A673 (cell line): ENCODE data around the gene CDH4.

ENCODE experiments used
- CTCF ChIP-seq: fragments of 300-800, 200-600 bp; sonication (generic); conservative IDR thresholded peaks from 2 replicates; pipeline ENCODE4 v1.5.1; 2017; ENCODE audit warnings: low read depth, mild to moderate bottlenecking, antibody characterized with exemption, low read length, moderate library complexity, mixed read lengths
- EZH2 ChIP-seq: fragments of 200-600 bp; sonication (generic); IDR thresholded peaks from 2 replicates; pipeline ENCODE4 v1.6.1; 2017; ENCODE audit warnings: borderline replicate concordance, low read depth, mild to moderate bottlenecking, mixed read lengths, antibody characterized with exemption, low read length; ENCODE audit not compliant: poor library complexity, severe bottlenecking

- TF ChIP-seq CTCF = no peak
- TF ChIP-seq EZH2 = no peak
Measured at GRCh38 chr20:61354501-61354900, 102.4 kb downstream of the CDH4 start.
